Measurements from ENCODE around the gene GOSR2.

GRCh38 chr17:46964315-46965265, 41.6 kb downstream of the GOSR2 start:
- TF ChIP-seq CTCF (conservative IDR thresholded peaks at IDR 0.05; ENCODE audit: low read depth, low read length) (no peak), BHLHE40 (IDR thresholded peaks at IDR 0.05; ENCODE audit: low read depth, low read length) (no peak), POLR2A (IDR thresholded peaks at IDR 0.05; ENCODE audit: low read depth, low read length) (no peak), RFX5 (IDR thresholded peaks at IDR 0.05; ENCODE audit: low read depth, low read length) (no peak), RCOR1 (IDR thresholded peaks at IDR 0.05; ENCODE audit: insufficient replicate concordance, low read length) (no peak), CHD1 (IDR thresholded peaks at IDR 0.05; ENCODE audit: low read depth, low read length) (no peak), USF2 (IDR thresholded peaks at IDR 0.05; ENCODE audit: low read depth, low read length) (no peak), CEBPB (IDR thresholded peaks at IDR 0.05; ENCODE audit: low read depth, low read length) (no peak), MXI1 (IDR thresholded peaks at IDR 0.05; ENCODE audit: borderline replicate concordance, low read depth, low read length) (no peak), NFE2L2 (IDR thresholded peaks at IDR 0.05; ENCODE audit: low read depth, low read length) (no peak), MAZ (IDR thresholded peaks at IDR 0.05; ENCODE audit: borderline replicate concordance, low read depth, low read length) (no peak)
